Activated T-helper 17 cell treated with anti-CD3 and anti-CD28 coated beads, Interleukin-2, amount 50 U/mL, for 72 hours (primary cell): ENCODE data around the gene TMCO4. TPM values are rescaled to one million over a fixed set of nuclear protein-coding genes. Genes with fewer than 3 reads are reported as not detected.
A peak's percentile ranks its signal among the peaks of the same experiment; 100 is the strongest.

Source experiments
- ATAC-seq: fragments of 150-1000 bp; cut with Tn5 transposase; replicated peaks from 2 replicates; pipeline ENCODE4 v1.10.0; 2021; ENCODE audit warnings: mild to moderate bottlenecking, moderate library complexity
- H3K27ac Mint-ChIP-seq: one replicate; pipeline ENCODE4 v1.8.0; 2022; ENCODE audit warnings: mixed read lengths
- H3K27me3 Mint-ChIP-seq: one replicate; pipeline ENCODE4 v1.8.0; 2022; ENCODE audit warnings: mixed read lengths
- H3K36me3 Mint-ChIP-seq: one replicate; pipeline ENCODE4 v1.8.0; 2022; ENCODE audit warnings: low read depth, mild to moderate bottlenecking, mixed read lengths
- H3K4me1 Mint-ChIP-seq: one replicate; pipeline ENCODE4 v1.8.0; 2022; ENCODE audit warnings: mixed read lengths
- H3K4me3 Mint-ChIP-seq: one replicate; pipeline ENCODE4 v1.8.0; 2022; ENCODE audit warnings: mild to moderate bottlenecking, mixed read lengths
- H3K9me3 Mint-ChIP-seq: one replicate; pipeline ENCODE4 v1.8.0; 2022; ENCODE audit warnings: mixed read lengths
- total RNA-seq, 2 donors: library from RNA; stranded (reverse); gene quantifications; one replicate each; pipeline ENCODE4 v1.2.3, GENCODE V29; 2022

The TMCO4 gene
- total RNA-seq, 2 donors from 2014 or later: 8.9 to 12.6 TPM

- H3K4me1 Mint-ChIP-seq: no peaks in the 10 kb centered on the region
- no peaks in the 10 kb centered on the region for H3K27me3 Mint-ChIP-seq
- H3K27ac Mint-ChIP-seq: no peak overlapping the region
- peaks cover 13% of the 10 kb centered on the region for H3K36me3 Mint-ChIP-seq
- no peaks in the 10 kb centered on the region for H3K9me3 Mint-ChIP-seq
- H3K4me3 Mint-ChIP-seq: no peak overlapping the region
- no peak for ATAC-seq
Measured at GRCh38 chr1:19737104-19737825, 62.5 kb downstream of the TMCO4 start.

- Mint-ChIP-seq H3K4me3 (no peak overlapping the region), H3K27ac (no peak overlapping the region)
Measured at GRCh38 chr1:19735440-19736127, 64.1 kb downstream of the TMCO4 start.

GRCh38 chr1:19734472-19734999, 65.2 kb downstream of the TMCO4 start:
- H3K27me3 Mint-ChIP-seq: no peaks in the 10 kb centered on the region
- H3K36me3 Mint-ChIP-seq: peaks cover 24% of the 10 kb centered on the region
- no peak overlapping the region for H3K27ac Mint-ChIP-seq
- no peaks in the 10 kb centered on the region for H3K4me1 Mint-ChIP-seq
- peaks cover 9% of the 10 kb centered on the region for H3K9me3 Mint-ChIP-seq
- no peak overlapping the region for H3K4me3 Mint-ChIP-seq
- no peak for ATAC-seq

More at GRCh38 chr1:19735440-19736127, 64.1 kb downstream of the TMCO4 start:
- Mint-ChIP-seq H3K4me1 (no peaks in the 10 kb centered on the region), H3K27me3 (no peaks in the 10 kb centered on the region), H3K36me3 (peaks cover 20% of the 10 kb centered on the region), H3K9me3 (peaks cover 6% of the 10 kb centered on the region)
- no peak for ATAC-seq

GRCh38 chr1:19734056-19734455, 65.7 kb downstream of the TMCO4 start:
- Mint-ChIP-seq H3K27me3 (no peaks in the 10 kb centered on the region), H3K36me3 (peaks cover 21% of the 10 kb centered on the region), H3K4me3 (no peak overlapping the region), H3K9me3 (peaks cover 9% of the 10 kb centered on the region), H3K4me1 (no peaks in the 10 kb centered on the region), H3K27ac (no peak overlapping the region)
- no peak for ATAC-seq

GRCh38 chr1:19733615-19734014, 66.1 kb downstream of the TMCO4 start:
- H3K36me3 Mint-ChIP-seq: peaks cover 18% of the 10 kb centered on the region
- no peaks in the 10 kb centered on the region for H3K4me1 Mint-ChIP-seq
- ATAC-seq: no peak
- H3K27me3 Mint-ChIP-seq: no peaks in the 10 kb centered on the region
- H3K27ac Mint-ChIP-seq: no peak overlapping the region
- H3K9me3 Mint-ChIP-seq: peaks cover 9% of the 10 kb centered on the region
- no peak overlapping the region for H3K4me3 Mint-ChIP-seq

- Mint-ChIP-seq H3K27ac (peak overlapping the region; percentile 24), H3K4me1 (no peaks in the 10 kb centered on the region), H3K4me3 (no peak overlapping the region), H3K27me3 (no peaks in the 10 kb centered on the region), H3K36me3 (peaks cover 18% of the 10 kb centered on the region), H3K9me3 (peaks cover 9% of the 10 kb centered on the region)
- ATAC-seq: no peak
Measured at GRCh38 chr1:19731311-19731821, 68.3 kb downstream of the TMCO4 start.

GRCh38 chr1:19730793-19731192, 68.9 kb downstream of the TMCO4 start:
- ATAC-seq: no peak
- Mint-ChIP-seq H3K4me3 (no peak overlapping the region), H3K36me3 (peaks cover 18% of the 10 kb centered on the region), H3K9me3 (peaks cover 9% of the 10 kb centered on the region), H3K27ac (peak overlapping the region; percentile 24), H3K4me1 (no peaks in the 10 kb centered on the region), H3K27me3 (no peaks in the 10 kb centered on the region)

GRCh38 chr1:19730232-19730631, 69.5 kb downstream of the TMCO4 start:
- no peak for ATAC-seq
- Mint-ChIP-seq H3K9me3 (peaks cover 9% of the 10 kb centered on the region), H3K27me3 (no peaks in the 10 kb centered on the region), H3K36me3 (peaks cover 18% of the 10 kb centered on the region), H3K4me3 (no peak overlapping the region), H3K4me1 (no peaks in the 10 kb centered on the region), H3K27ac (no peak overlapping the region)

GRCh38 chr1:19728413-19729145, 71.1 kb downstream of the TMCO4 start:
- Mint-ChIP-seq H3K27me3 (no peaks in the 10 kb centered on the region), H3K36me3 (peaks cover 18% of the 10 kb centered on the region), H3K4me3 (no peak overlapping the region), H3K27ac (no peak overlapping the region), H3K9me3 (peaks cover 9% of the 10 kb centered on the region), H3K4me1 (no peaks in the 10 kb centered on the region)
- ATAC-seq: no peak

GRCh38 chr1:19725606-19726005, 74.1 kb downstream of the TMCO4 start:
- H3K36me3 Mint-ChIP-seq: peaks cover 4% of the 10 kb centered on the region
- ATAC-seq: no peak
- H3K4me1 Mint-ChIP-seq: no peaks in the 10 kb centered on the region
- H3K27me3 Mint-ChIP-seq: no peaks in the 10 kb centered on the region
- no peak overlapping the region for H3K27ac Mint-ChIP-seq
- no peak overlapping the region for H3K4me3 Mint-ChIP-seq
- peaks cover 3% of the 10 kb centered on the region for H3K9me3 Mint-ChIP-seq

GRCh38 chr1:19723874-19724273, 75.8 kb downstream of the TMCO4 start:
- H3K4me1 Mint-ChIP-seq: no peaks in the 10 kb centered on the region
- H3K27me3 Mint-ChIP-seq: no peaks in the 10 kb centered on the region
- H3K9me3 Mint-ChIP-seq: no peaks in the 10 kb centered on the region
- H3K27ac Mint-ChIP-seq: no peak overlapping the region
- H3K4me3 Mint-ChIP-seq: no peak overlapping the region
- ATAC-seq: no peak
- H3K36me3 Mint-ChIP-seq: no peaks in the 10 kb centered on the region

- no peaks in the 10 kb centered on the region for H3K9me3 Mint-ChIP-seq
- H3K4me3 Mint-ChIP-seq: no peak overlapping the region
- H3K27me3 Mint-ChIP-seq: no peaks in the 10 kb centered on the region
- ATAC-seq: no peak
- H3K36me3 Mint-ChIP-seq: no peaks in the 10 kb centered on the region
- H3K4me1 Mint-ChIP-seq: no peaks in the 10 kb centered on the region
- no peak overlapping the region for H3K27ac Mint-ChIP-seq
Measured at GRCh38 chr1:19720973-19721372, 78.7 kb downstream of the TMCO4 start.

GRCh38 chr1:19720174-19720573, 79.5 kb downstream of the TMCO4 start:
- H3K27me3 Mint-ChIP-seq: no peaks in the 10 kb centered on the region
- no peak for ATAC-seq

GRCh38 chr1:19717467-19717866, 82.2 kb downstream of the TMCO4 start:
- Mint-ChIP-seq H3K36me3 (peaks cover 5% of the 10 kb centered on the region), H3K27ac (no peak overlapping the region), H3K27me3 (no peaks in the 10 kb centered on the region), H3K4me1 (peaks cover 6% of the 10 kb centered on the region), H3K4me3 (no peak overlapping the region), H3K9me3 (no peaks in the 10 kb centered on the region)
- no peak for ATAC-seq

More at GRCh38 chr1:19720174-19720573, 79.5 kb downstream of the TMCO4 start:
- Mint-ChIP-seq H3K36me3 (peaks cover 5% of the 10 kb centered on the region), H3K9me3 (no peaks in the 10 kb centered on the region), H3K27ac (no peak overlapping the region), H3K4me1 (peaks cover 6% of the 10 kb centered on the region), H3K4me3 (no peak overlapping the region)
